ENCODE results near the gene DPH2.
A peak's percentile ranks its signal among the peaks of the same experiment; 100 is the strongest.

DPH2 gene, protein sequence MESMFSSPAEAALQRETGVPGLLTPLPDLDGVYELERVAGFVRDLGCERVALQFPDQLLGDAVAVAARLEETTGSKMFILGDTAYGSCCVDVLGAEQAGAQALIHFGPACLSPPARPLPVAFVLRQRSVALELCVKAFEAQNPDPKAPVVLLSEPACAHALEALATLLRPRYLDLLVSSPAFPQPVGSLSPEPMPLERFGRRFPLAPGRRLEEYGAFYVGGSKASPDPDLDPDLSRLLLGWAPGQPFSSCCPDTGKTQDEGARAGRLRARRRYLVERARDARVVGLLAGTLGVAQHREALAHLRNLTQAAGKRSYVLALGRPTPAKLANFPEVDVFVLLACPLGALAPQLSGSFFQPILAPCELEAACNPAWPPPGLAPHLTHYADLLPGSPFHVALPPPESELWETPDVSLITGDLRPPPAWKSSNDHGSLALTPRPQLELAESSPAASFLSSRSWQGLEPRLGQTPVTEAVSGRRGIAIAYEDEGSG

DNA sequence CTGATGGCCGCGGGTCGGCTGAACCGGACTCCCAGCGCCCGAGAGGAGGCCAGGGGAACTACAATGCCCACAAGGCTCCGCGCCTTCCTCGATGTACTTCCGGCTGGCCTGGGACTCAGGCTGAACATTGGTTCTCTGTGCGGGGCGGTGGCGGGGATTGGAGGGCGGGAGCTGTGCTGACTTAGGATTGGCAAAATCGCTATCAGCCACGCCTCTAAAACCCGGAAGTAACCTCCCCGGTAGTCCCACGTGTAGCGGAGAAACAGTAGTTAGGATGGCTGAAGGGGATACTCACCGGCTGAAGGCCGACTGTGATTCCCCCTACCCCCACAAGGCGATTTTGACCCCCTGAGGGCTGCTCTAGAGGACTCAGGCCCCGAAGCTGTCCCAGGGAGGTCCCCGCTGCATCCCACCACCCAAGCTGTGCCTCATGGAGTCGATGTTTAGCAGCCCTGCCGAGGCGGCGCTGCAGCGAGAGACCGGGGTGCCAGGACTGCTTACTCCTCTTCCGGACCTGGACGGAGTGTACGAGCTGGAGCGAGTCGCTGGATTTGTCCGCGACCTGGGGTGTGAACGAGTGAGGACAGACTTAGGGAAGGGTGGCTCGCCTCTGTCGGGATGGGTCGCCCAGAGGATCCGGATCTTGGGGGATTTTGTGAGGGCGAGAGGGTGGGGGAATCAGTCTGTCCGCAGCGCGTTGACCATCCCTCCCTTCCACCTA is at the start of gene DPH2:
Gene DPH2 (plus strand): TSS at position 265 of the 721 bp plus-strand sequence. CDS start 166 bp downstream, at position 431.
- DNase-seq, result peak; percentile 97

DNA sequence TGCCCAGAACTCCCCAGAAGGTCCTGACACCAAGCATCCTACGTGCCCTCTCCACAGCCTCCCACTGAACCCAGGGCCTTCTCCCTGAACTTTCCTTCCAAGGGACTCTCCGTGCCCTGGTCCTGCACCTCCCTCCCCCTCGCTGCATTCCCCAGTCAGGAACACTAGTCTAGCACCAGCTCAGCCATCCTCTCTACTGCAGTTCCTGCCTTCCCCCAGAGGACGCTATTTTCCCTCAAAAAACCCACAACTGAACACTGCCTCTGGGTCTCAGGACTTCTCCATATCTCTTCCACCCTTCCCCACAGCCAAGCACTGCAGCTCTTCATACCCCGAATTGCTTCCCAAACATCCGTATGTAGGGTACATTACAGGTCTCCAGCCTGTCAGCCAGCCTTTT is 48.8 kb upstream of the DPH2 start:
- no peak for DNase-seq

DNA sequence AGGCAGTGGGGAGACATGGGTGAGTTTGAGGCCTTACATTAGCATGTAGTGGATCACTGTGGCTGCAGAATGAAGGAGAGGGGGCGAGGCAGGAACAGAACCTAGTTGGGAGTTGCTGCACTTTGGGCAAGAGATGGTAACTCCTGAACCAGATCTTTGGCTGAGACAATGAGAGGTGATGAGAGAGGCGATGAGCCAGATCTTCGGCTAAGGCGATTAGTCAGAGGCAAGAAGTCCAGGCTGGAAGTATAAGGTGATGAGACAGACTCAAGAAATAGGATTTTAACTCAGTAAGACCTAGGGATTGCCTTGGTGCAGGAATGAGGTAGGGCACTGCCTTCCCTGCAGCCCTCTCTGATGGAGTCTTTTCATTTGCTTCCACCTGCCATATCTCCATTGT is 45.3 kb upstream of the DPH2 start:
- DNase-seq, result no peak

DNA sequence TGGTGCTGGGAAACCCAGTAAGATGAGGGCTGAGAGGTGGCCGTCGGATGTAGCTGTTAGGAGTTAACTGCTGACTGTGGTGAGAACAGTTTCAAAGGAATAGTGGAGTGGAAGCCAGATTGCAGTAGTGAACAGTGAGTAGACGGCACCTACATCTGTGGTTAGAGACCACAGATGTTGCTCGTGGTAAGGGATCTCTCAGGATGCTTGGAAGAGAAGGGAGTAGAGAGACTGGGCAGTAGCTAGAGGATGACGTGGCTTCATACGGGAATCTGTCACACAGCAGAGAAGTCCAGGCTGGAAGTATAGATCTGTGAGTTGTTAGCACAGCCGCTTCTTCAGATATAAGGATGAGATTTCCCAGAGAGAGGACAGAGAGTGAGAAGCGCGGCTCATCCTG is 44.0 kb upstream of the DPH2 start:
- DNase-seq, result no peak

DNA sequence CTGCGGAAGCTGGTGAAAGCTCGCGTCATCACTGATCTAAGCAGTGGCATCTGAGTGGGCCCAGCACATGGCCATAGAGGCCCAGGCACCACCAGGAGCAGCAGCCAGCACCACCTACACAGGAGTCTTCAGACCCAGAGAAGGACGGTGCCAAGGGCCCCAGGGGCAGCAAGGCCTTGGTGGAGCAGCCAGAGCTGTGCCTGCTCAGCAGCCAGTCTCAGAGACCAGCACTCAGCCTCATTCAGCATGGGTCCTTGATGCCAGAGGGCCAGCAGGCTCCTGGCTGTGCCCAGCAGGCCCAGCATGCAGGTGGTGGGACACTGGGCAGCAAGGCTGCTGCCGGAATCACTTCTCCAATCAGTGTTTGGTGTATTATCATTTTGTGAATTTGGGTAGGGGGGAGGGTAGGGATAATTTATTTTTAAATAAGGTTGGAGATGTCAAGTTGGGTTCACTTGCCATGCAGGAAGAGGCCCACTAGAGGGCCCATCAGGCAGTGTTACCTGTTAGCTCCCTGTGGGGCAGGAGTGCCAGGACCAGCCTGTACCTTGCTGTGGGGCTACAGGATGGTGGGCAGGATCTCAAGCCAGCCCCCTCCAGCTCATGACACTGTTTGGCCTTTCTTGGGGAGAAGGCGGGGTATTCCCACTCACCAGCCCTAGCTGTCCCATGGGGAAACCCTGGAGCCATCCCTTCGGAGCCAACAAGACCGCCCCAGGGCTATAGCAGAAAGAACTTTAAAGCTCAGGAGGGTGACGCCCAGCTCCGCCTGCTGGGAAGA is 39.5 kb upstream of the DPH2 start:
- no peak for DNase-seq

DNA sequence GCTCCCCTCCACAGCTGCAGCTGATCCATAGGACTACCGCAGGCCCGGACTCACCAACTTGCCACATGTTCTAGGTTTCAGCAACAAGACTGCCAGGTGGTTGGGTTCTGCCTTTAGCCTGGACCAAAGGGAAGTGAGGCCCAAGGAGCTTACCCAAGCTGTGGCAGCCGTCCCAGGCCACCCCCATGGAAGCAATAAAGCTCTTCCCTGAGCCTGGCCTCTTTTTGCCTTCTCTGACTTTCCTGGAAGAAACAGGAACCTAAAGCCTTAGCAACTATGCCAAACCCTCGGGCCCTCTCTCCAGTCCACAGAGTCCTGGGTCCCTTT is 38.9 kb upstream of the DPH2 start:
- DNase-seq, result no peak

DNA sequence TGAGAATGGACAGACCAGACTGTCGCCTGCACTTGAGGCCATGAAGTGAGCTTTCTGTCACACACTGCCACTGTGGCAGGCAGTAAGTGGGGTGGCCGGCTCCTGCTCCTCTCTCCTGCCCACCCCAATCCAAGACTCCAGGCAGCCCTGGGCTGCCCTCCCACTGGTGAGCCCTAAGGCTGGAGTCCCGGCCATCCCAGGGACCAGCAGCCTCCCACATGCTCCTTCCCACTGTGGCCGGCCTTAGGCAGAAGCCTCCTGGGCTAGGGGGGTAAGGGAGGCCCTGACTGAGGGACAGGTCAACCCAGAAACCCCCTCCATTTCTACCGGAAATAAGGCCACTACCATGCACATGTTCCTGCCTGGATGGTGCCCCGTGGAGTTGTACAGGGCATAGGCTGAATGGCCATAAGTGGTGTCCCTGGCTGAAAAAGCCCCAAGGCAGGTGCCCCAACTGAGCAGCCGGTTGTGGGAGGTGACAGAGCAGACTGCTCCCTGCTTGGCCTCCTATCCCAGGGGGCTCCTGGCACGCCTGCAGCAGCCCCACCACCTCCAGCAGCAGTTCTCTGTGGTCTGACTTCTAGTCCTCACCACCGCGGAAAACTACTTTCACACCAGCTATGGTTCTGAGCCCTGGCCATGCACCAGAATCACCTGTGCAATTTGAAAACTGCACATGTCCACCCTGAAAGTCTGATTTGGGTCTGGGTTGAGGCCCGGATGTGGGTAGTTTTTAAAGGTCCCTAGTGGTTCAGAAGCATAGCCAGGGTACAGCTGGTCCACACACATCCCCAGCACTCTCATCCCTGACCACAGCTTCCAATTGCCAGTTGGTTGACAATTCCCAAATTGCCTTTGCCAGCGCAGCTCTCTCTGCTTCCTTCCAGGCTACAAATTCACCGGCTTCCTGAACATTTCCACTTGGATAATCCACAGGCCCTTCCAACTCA is 37.8 kb upstream of the DPH2 start:
- no peak for DNase-seq

DNA sequence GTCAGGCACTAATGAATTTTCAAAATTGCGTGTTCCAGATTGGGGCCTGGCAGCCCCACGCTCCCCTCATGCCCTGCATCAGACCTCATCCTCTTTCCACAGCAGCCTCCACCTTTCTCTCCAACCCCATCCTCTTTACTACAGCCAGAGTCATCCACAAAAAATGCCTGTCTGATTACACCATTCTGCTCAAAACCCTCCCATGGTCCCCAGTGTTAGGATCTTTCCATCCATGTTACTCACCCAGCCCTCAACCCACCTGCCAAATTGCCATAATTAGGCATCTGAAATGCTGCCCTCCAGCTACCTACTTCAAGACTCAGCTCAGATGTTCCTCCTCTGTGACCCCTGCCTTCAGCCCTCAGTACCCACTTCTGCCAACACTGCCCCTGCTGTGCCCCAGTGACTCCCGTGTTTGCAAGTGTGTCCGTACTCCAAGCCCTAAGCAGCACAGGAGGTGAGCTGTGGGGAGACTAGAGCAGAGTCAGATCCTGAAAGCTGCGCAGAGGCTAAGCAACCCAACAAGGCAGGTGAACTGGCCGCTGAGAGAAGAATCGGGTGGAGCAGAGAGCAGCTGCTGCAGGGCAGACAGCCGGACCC is 36.9 kb upstream of the DPH2 start:
- DNase-seq, result no peak

DNA sequence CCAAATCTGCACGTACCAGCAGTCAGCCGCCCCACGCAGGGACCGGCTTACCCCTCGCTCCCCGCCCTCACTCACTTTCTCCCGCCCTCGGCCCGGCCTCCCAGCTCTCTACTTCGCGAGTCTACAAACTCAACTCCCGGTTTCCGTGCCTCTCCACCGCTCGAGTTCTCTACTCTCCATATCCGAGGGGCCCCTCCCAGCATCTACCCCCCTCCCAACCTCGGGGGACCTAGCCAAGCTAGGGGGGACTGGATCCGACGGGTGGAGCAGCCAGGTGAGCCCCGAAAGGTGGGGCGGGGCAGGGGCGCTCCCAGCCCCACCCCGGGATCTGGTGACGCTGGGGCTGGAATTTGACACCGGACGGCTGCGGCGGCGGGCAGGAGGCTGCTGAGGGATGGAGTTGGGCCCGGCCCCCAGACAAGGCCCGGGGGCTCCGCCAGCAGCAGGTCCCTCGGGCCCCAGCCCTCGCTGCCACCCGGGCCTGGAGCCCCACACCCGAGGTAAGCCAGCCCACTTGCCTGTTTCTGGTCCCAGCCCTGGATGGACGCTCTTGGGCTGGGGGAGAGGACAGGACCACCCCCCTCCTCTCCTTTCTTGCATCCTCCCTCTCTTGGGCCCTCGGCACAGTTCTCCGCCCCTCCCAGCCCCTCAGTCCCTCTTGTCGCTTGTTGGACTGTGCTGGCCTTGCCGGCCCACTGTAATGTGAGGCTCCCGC is 36.3 kb upstream of the DPH2 start, which contains the start of gene ARTN:
Gene ARTN (plus strand): TSS at position 416 of the 715 bp plus-strand sequence. CDS start 1,856 bp downstream, outside the sequence.
- DNase-seq, result no peak

DNA sequence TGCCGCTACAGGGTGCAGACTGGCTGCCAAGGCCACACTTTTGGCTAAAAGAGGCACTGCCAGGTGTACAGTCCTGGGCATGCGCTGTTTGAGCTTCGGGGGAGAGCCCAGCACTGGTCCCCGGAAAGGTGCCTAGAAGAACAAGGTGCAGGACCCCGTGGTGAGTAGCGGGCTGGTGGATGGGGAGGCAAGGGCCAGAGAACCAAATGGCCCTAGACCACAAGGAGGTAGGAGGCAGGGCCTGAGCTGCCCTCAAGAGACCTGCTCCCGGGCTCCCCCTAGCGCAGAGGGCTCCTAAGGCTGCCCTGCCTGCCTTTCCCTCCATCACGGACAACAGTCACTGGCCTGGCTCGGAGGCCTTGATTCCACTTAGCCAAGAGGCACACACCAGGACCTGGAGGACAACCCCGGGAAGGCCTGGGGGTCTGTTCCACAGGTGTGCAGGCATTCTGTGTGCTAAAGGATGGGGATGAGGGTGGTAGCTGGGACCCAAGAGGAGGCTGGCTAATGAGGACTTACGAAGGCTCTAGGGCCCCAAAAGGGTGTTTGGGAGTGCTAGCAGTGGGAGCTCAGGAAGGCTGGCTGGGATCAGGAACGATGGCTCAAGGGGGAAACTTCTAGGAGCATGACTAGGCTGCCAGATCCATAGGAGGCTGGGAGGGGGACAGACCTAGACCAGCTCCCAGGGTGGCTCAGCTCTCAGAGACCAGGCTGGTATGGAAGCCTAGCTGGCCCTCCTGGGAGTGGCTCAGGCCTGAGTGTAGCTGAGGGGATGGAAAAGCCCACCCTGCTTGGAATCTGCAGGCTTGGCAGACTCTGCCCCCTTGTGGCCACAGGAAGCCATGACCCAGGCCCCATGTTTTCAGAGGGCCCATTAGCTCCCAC is 35.5 kb upstream of the DPH2 start:
- peak; percentile 30 to 42 for DNase-seq

DNA sequence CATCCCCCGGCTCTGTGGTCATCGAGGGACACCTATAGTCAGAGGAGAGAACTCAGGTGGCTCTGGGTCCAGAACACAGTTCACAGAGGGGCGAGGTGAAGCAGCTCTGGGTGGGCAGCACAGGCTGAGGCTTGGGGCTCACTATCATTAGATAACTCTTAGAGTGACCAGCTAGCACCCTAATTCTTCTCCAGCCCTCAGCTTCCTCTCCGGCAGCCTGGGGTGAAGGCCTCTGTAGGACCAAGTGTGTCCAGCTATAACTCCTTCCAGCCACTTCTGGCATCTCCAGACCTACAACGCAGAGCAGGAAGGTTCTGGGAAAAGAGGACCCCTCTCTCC is 34.9 kb upstream of the DPH2 start:
- DNase-seq, result no peak

DNA sequence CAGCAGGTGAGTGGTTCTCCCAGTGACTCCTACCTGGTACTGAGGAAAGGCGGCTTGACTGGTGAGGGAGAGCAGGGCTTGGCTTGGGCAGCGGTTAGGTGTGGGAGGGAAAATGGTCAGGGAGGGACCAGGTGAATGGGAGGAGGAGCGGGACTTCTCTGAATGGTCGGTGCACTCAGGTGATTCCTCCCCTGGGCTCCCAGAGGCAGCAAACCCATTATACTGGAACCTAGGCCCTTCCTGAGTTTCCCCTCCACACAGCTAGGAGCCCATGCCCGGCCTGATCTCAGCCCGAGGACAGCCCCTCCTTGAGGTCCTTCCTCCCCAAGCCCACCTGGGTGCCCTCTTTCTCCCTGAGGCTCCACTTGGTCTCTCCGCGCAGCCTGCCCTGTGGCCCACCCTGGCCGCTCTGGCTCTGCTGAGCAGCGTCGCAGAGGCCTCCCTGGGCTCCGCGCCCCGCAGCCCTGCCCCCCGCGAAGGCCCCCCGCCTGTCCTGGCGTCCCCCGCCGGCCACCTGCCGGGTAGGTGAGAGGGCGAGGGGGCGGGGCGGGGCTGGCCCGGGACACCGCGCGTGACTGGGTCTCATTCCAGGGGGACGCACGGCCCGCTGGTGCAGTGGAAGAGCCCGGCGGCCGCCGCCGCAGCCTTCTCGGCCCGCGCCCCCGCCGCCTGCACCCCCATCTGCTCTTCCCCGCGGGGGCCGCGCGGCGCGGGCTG is 33.9 kb upstream of the DPH2 start:
- DNase-seq, result no peak

DNA sequence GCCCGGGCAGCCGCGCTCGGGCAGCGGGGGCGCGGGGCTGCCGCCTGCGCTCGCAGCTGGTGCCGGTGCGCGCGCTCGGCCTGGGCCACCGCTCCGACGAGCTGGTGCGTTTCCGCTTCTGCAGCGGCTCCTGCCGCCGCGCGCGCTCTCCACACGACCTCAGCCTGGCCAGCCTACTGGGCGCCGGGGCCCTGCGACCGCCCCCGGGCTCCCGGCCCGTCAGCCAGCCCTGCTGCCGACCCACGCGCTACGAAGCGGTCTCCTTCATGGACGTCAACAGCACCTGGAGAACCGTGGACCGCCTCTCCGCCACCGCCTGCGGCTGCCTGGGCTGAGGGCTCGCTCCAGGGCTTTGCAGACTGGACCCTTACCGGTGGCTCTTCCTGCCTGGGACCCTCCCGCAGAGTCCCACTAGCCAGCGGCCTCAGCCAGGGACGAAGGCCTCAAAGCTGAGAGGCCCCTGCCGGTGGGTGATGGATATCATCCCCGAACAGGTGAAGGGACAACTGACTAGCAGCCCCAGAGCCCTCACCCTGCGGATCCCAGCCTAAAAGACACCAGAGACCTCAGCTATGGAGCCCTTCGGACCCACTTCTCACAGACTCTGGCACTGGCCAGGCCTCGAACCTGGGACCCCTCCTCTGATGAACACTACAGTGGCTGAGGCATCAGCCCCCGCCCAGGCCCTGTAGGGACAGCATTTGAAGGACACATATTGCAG is 33.2 kb upstream of the DPH2 start:
- DNase-seq, result no peak

DNA sequence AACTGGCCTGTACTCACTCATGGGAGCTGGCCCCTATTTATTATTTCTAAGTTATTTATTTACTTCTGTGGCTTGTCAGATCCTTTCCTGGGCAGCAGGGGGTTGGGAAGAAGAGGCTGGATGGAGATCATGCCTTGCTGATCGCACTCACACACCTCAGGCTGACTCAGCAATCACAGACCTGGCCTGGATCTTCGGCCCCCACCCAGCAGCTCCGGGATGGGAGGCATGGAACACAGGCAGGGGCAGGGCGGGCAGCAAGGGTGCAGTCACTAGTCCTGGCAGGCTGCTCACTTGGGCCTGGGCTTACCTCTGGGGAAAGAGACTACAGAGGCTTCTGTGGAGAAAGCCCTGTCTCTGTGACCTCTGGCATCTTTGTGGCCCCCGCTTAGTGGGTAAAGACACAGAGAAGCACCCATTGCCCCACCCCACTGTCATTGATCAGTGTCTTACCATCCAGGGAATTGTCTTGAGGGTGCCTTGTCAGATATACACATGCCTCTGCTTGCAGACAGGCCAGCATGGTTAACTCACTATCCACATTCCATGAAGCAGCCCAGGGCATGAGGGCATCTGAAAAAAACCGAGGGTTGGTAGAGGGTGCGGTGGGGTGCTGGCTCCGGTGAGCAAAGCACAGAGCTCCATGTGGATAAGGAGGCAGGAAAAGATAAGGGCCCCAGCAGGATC is 32.5 kb upstream of the DPH2 start:
- no peak for DNase-seq

DNA sequence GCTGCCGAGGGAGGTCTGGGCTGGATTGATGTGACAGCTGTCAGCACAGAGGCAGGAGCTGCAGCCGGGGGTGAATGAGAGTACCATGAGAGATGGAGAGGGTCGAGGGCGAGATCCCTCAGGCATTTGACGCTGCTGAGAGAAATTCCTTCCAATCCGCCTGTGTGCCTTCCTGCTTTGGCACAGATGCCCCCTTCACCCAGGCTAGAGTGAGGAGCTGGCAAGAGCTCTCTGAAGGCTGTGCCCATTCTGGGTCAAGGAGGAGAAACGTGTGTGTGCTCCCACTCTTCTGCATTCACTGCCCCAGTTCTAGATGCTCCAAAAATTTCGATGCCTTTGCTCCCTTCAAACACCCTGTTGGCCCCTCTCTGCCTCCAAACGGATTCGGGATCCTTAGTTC is 31.4 kb upstream of the DPH2 start:
- DNase-seq, result no peak

DNA sequence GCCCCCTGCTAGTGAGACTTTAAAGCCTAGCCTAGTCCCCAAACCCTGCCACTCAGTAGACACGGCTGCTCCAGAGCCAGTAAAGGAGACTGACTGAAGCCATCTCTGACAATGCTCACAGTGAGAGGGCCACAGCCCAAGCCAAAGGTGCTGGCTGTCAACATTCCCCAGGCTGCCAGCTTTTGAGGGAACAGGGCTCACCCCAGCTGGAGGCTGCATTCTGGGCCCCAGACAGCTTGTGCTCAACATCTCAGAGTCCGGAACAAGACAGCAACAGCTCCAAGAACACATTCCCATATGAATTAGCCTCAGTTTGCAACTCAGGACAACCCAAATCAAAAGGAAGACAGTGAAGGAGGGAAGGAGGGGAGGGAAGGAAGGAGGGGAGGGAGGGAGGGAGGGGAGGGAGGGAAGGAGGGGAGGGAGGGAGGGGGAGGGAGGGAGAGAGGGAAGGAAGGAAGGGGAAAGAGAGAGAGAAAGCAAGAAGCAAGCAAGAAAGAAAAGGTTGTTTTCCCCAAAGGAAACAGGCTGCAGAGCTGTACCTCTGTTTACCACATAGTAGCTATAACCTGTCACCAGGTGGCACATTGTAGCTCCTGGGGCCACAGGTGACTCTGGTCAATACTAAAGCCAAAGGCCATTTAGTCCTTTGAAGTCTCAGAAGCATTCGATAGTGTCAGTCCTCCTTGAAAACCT is 30.8 kb upstream of the DPH2 start:
- DNase-seq, result no peak

DNA sequence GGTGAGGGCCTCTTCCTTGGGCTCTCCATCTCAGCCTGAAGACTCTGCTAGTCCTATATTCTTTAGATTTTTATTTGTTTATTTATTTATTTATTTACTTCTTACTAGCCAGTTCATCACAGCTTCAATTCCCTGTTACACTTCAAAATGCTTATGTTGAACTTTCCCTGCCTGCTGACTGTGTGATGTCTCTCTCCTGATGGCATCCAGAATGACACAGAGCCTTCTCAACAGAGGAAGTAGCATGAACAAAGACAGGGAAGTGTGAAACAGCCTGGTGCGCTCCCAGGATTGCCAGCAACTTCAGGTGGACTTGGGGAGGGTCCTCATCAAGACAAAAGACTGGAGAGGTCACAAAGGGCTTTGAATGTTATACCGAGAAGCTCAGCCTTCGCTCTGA is 27.4 kb upstream of the DPH2 start:
- DNase-seq, result no peak

DNA sequence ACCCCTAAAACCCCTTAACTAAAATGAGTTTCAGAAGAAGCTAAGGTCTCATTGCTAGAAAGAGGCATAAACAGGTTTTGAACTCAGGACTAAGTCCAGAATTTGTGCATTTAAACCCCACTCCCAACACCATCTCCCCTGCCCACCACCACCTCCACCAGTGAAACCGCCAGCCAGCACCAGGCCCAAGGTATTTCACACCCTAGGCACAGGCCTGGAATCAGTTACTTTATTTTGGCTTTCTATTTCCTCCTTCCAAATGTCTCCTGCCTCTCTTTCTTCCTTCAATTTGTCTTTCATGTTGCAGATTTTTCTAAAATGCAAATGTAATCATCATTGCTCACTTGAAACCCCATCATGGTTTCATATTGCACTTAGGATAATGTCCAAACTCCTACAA is 24.9 kb upstream of the DPH2 start:
- DNase-seq, result no peak
